Measurements from ENCODE around the gene EFCAB6. TPM values are rescaled to one million over a fixed set of nuclear protein-coding genes. Genes with fewer than 3 reads are reported as not detected.

Gene EFCAB6
- polyA plus RNA-seq, 3 donors: not detected

DNA sequence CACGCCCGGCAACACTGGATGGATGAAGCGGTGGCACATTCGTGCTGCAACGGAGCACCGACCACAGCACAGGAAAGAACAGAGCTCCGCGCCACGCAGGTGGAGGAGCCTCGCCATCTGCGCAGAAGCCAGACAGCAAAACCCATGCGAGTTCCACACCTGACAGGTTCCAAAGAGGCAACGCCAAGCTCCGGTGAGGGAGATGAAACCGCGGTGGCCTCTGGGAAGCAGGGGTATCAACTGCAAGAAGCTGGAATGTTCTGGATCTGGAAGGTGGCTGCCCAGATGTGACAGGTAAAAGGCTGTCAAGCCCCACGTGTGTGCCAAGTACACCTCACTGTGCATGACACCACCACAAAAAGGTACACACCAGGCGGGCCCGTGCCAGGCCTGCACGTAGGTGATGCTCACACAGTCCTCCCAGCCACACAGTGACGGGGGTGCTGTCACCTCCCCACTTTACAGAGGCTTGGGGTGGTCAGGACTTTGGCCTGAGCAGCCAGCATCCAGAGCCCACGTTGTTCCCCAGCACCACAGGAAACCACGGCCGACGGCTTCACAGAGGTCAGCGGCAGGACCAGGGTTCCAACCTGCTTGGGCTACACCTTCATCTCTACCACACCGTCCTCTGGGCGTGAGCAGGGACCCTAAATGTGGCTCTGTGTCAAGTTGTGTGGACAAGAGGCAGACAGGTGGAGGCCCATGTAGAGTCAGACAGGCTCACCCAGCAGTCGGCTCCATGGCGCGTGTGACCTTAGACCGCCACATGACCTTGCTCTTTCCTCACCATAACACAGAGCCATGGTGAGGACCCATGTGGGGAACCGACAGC, 19.7 kb upstream of the EFCAB6 start:
- Histone ChIP-seq H3K4me2 (replicated peaks; ENCODE audit: extremely low read depth, low read length, poor library complexity, severe bottlenecking) (no peak overlapping the region), H3K27me3 (ENCODE audit: control insufficient read depth in 2 of 2, insufficient read depth in 2 of 2, low read length in 2 of 2) (no peaks in the 10 kb centered on the region), H3K36me3 (replicated peaks in 1 of 2; ENCODE audit: control insufficient read depth in 1 of 2, insufficient read depth in 2 of 2, low read length in 2 of 2) (no peaks in the 10 kb centered on the region), H3K4me1 (ENCODE audit: control insufficient read depth in 1 of 2, insufficient read depth in 2 of 2, low read length in 2 of 2) (no peaks in the 10 kb centered on the region), H3K9ac (ENCODE audit: insufficient read depth, low read length, poor library complexity, severe bottlenecking) (no peak overlapping the region), H3K4me3 (replicated peaks in 1 of 3; ENCODE audit: low read depth in 2 of 3, low read length in 3 of 3) (no peak overlapping the region), H4K20me1 (ENCODE audit: insufficient read depth, low read length) (no peaks in the 10 kb centered on the region), H2AFZ (ENCODE audit: insufficient read depth, low read depth, low read length, poor library complexity, severe bottlenecking) (no peak overlapping the region), H3K9me3 (replicated peaks in 1 of 2; ENCODE audit: control insufficient read depth in 1 of 2, insufficient read depth in 1 of 2, low read length in 2 of 2) (no peaks in the 10 kb centered on the region), H3K79me2 (ENCODE audit: insufficient read depth, low read length) (no peaks in the 10 kb centered on the region), H3K27ac (ENCODE audit: low read depth in 1 of 2, low read length in 2 of 2) (no peak overlapping the region)
- H3K9me3 Mint-ChIP-seq: peaks cover 0 to 2% (median 0%) of the 10 kb centered on the region in 7 donors
- H3K4me1 Mint-ChIP-seq: no peaks in the 10 kb centered on the region
- TF ChIP-seq, protein P1, sequence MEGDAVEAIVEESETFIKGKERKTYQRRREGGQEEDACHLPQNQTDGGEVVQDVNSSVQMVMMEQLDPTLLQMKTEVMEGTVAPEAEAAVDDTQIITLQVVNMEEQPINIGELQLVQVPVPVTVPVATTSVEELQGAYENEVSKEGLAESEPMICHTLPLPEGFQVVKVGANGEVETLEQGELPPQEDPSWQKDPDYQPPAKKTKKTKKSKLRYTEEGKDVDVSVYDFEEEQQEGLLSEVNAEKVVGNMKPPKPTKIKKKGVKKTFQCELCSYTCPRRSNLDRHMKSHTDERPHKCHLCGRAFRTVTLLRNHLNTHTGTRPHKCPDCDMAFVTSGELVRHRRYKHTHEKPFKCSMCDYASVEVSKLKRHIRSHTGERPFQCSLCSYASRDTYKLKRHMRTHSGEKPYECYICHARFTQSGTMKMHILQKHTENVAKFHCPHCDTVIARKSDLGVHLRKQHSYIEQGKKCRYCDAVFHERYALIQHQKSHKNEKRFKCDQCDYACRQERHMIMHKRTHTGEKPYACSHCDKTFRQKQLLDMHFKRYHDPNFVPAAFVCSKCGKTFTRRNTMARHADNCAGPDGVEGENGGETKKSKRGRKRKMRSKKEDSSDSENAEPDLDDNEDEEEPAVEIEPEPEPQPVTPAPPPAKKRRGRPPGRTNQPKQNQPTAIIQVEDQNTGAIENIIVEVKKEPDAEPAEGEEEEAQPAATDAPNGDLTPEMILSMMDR (IDR thresholded peaks at IDR 0.05): no peak
- no peak overlapping the region for H3K27ac Mint-ChIP-seq
- H3K36me3 Mint-ChIP-seq: no peaks in the 10 kb centered on the region
- intact Hi-C loops (cut with micrococcal nuclease): no loop called here
- H3K4me3 Mint-ChIP-seq: no peak overlapping the region
- no peak for DNase-seq
- H3K27me3 Mint-ChIP-seq (ENCODE audit: low read depth in 3 of 3): peaks cover 4 to 20% (median 6%) of the 10 kb centered on the region in 3 donors
- WGBS (ENCODE audit: insufficient coverage): 96% methylated on average over 24 of the region's 33 CpGs

DNA sequence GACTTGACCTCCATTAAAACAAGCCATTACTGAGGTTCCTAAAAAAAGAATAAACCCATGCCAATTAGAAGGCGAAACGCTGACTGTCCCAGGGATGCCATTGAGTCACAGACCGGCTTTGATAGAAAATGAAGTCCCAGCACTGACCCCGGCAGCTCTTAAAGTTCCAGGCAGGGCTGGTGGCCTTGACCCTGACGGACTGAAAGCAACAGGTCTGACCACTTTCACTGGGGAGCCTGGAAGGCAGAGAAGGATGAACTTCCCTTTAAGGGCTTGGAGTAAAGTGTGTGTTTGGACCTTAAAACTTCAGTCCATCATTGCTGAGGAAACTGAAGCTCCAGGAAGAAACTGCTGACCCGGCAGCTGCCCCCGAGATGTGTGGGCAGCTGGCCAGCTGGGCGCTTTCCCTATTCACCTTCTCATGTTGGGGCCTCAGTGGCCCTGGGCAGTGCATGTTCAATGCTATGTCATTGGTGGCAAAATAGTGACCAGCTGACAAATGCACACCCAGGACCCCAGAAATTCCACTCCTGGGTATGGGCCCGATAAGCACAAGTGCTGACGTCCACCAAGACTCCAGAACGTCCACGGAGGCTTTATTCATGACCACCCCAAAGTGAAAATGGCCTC, 18.9 kb upstream of the EFCAB6 start:
- Histone ChIP-seq H3K9ac (ENCODE audit: insufficient read depth, low read length, poor library complexity, severe bottlenecking) (no peak overlapping the region), H2AFZ (ENCODE audit: insufficient read depth, low read depth, low read length, poor library complexity, severe bottlenecking) (no peak overlapping the region), H3K36me3 (replicated peaks in 1 of 2; ENCODE audit: control insufficient read depth in 1 of 2, insufficient read depth in 2 of 2, low read length in 2 of 2) (no peaks in the 10 kb centered on the region), H3K4me1 (ENCODE audit: control insufficient read depth in 1 of 2, insufficient read depth in 2 of 2, low read length in 2 of 2) (no peaks in the 10 kb centered on the region), H3K9me3 (replicated peaks in 1 of 2; ENCODE audit: control insufficient read depth in 1 of 2, insufficient read depth in 1 of 2, low read length in 2 of 2) (no peaks in the 10 kb centered on the region), H3K79me2 (ENCODE audit: insufficient read depth, low read length) (no peaks in the 10 kb centered on the region), H3K4me3 (replicated peaks in 1 of 3; ENCODE audit: low read depth in 2 of 3, low read length in 3 of 3) (no peak overlapping the region), H3K27ac (ENCODE audit: low read depth in 1 of 2, low read length in 2 of 2) (no peak overlapping the region), H3K4me2 (replicated peaks; ENCODE audit: extremely low read depth, low read length, poor library complexity, severe bottlenecking) (no peak overlapping the region), H4K20me1 (ENCODE audit: insufficient read depth, low read length) (no peaks in the 10 kb centered on the region), H3K27me3 (ENCODE audit: control insufficient read depth in 2 of 2, insufficient read depth in 2 of 2, low read length in 2 of 2) (no peaks in the 10 kb centered on the region)
- intact Hi-C loops (cut with micrococcal nuclease): no loop called here
- Mint-ChIP-seq H3K4me3 (no peak overlapping the region), H3K9me3 (peaks cover 0 to 2% (median 0%) of the 10 kb centered on the region in 7 donors), H3K27ac (no peak overlapping the region), H3K27me3 (ENCODE audit: low read depth in 3 of 3) (peaks cover 4 to 20% (median 8%) of the 10 kb centered on the region in 3 donors), H3K4me1 (no peaks in the 10 kb centered on the region), H3K36me3 (no peaks in the 10 kb centered on the region)
- TF ChIP-seq, protein P1 (IDR thresholded peaks at IDR 0.05): no peak
- WGBS (ENCODE audit: insufficient coverage): 94% methylated on average over 11 of the region's 12 CpGs
- DNase-seq: no peak

Data from CD14-positive monocyte (primary cell).